A673 (cell line): ENCODE data around the gene HECW1.
"Not testable (repeated sequence)": the region's sequence is repeated elsewhere in the genome, so short reads cannot be mapped to it uniquely, and the experiment has no call there.

ENCODE experiments used
- CTCF ChIP-seq: fragments of 300-800, 200-600 bp; sonication (generic); conservative IDR thresholded peaks from 2 replicates; pipeline ENCODE4 v1.5.1; 2017; ENCODE audit warnings: low read depth, mild to moderate bottlenecking, antibody characterized with exemption, low read length, moderate library complexity, mixed read lengths
- EZH2 ChIP-seq: fragments of 200-600 bp; sonication (generic); IDR thresholded peaks from 2 replicates; pipeline ENCODE4 v1.6.1; 2017; ENCODE audit warnings: borderline replicate concordance, low read depth, mild to moderate bottlenecking, mixed read lengths, antibody characterized with exemption, low read length; ENCODE audit not compliant: poor library complexity, severe bottlenecking

GRCh38 chr7:43345696-43346095, 233.2 kb downstream of the HECW1 start:
- TF ChIP-seq CTCF, EZH2: not testable (repeated sequence)
